Activated effector memory CD4-positive, alpha-beta T cell treated with Interleukin-2 at 50 U/mL for 16 hours (primary cell): ENCODE data around the gene CPE.
"Not testable (repeated sequence)": the region's sequence is repeated elsewhere in the genome, so short reads cannot be mapped to it uniquely, and the experiment has no call there.

Experiments used
- DNase-seq: peaks from one replicate; pipeline ENCODE4 v3.0.0-alpha.2; 2020

Gene CPE

DNA sequence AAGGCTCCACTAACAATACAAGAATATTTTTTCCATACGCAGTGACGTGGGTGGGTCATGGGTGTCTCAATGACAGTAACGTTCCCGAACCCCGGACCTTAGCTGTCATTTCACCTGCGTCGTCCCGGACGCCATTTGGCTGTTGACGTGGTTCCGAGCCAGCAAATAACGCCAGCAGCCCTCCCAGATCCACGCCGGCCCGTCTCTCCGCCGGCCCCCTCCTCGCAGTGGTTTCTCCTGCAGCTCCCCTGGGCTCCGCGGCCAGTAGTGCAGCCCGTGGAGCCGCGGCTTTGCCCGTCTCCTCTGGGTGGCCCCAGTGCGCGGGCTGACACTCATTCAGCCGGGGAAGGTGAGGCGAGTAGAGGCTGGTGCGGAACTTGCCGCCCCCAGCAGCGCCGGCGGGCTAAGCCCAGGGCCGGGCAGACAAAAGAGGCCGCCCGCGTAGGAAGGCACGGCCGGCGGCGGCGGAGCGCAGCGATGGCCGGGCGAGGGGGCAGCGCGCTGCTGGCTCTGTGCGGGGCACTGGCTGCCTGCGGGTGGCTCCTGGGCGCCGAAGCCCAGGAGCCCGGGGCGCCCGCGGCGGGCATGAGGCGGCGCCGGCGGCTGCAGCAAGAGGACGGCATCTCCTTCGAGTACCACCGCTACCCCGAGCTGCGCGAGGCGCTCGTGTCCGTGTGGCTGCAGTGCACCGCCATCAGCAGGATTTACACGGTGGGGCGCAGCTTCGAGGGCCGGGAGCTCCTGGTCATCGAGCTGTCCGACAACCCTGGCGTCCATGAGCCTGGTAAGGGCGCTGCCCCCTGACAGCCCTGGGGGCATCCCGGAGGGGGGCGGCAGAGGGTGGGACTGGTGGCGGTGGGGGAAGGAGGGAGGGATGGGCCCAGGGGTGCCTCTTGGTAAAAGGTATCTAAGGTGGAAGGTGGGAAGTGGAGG is at the start of gene CPE:
Gene CPE, plus strand, starts transcription at position 264 of the 933 bp plus-strand sequence. Its CDS starts 214 bp downstream, at position 478.
- peak; percentile 21 for DNase-seq

DNA sequence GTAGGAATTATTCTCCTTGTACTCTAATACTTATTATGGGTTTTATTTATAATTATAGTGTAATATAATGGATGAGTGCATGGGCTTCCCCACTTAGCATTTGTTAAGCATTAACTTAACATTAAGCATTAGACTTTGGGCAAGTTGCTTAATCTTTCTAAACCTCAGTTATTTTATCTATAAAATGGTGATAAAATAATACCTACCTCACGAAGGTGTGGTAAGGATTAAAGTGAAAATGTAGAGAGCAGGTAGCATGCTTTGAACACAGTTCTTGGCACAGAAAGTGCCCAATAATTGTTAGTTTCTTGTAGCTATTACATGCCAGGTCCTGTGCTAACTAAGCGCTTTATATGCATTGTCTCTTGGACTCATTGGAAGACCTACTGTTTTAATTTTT is 48.7 kb upstream of the CPE start:
- DNase-seq = no peak

DNA sequence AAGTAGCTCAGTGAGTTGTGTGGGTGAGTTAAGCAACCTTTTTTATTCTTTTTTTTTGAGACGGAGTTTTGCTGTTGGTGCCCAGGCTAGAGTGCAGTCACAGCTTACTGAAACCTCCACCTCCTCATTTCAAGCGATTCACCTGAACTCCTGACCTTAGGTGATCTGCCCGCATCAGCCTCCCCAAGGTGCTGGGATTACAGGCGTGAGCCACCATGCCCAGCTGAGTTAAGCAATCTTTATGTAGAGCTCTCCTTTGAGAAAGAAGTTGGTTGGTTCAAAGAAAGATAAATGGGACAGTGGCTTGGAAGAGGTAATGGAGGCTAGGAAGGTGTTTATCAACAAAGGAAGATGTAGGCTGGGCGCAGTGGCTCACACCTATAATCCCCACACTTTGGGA is 48.1 kb upstream of the CPE start:
- no peak for DNase-seq

DNA sequence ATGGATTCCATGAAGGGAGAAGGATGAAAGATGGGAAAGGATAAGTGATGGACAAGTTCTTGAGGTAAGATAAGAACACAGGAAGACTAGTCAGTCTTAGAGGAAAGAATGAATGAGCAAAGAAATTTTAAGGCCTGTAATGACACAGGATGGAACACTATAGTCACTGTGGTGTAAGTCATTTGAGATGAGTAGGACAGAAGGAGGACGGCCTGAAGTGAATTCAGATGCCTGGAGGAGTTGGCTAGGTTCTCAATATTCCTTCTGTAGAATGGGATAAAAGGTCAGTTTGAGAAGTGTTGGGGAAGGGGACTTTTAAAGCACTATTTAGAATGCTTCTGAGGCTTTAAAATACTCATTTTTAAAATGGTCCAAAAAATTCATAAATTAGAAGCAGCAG is 47.4 kb upstream of the CPE start:
- no peak for DNase-seq

DNA sequence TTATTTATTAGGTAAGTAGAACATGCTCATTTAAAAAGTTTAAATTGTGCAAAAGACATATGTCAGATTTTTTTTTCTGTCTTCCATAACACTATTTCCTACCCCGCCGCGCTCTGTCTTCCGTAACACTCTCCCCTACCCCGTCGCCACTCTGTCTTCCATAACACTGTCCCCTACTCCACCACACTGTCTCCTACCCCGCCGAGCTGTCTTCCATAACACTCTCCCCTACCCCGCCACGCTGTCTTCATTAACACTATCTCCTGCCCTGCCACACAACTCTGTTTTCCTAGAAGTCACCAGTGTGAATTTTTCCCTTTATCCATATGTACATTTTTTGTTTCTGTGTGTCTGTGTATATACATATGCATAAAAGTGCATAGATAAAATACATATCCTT is 47.0 kb upstream of the CPE start:
- DNase-seq = no peak

DNA sequence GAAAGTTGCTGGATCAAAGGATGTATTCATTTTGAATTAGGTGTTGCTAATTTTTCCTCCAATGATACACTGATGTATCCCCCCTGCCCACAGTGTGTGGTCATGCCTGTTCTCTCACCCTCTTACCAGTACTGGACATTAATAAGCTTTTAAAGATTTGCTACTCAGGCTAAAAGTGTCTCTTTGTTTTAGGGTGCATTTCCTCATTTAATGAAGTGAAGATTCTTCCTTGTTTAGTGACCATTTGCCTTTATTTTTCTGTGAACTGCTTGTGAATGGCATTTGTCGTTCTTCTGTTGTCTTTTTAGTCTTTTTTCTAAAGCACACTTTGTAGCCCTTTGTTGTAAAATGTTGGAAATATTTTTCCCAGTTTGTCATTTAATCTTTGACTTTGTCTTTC is 46.3 kb upstream of the CPE start:
- no peak for DNase-seq

DNA sequence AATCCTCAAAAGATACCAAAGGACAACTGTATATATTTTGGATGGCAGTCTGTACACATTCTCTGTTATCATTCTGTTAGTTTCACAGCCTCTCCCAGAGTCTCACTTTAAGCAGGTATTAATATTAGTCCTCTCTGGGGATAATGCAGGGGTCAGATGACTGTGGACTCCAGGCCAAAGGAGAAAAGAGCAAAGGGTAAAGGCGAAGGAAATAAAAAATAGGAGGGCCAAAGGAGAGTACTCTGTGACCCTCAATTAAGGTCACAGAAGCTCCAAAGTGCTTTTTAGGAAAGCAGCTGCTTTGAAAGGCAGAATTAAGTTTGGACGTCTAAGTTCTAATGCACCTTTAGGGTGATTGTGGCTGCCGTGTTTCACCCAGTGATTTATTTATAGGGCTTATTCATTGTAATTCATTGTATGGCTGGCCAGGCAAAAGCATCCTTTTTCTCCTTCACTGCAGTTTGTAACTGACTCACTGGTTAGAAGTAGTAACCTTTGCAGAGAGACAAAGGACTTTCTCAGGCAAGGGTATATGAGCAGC is 43.6 kb upstream of the CPE start:
- DNase-seq = no peak

DNA sequence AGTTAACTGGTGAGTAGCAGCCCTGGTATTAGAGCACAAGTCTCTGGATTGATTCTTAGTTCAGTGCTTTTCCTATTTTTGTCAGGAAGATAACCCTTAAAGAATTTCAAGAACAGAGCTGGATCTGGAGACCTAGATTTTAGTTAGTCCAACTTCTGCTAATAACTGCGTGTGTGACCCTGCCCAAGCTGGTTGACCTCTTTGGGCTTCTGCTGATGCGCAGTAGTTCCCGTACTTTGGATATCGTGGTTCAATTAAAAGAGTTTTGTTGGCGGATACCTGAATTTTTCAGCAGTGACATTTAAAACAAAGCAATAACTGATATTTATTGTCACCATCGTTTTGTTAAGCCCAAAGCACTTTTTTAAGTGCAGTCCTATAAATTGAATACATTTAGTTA is 42.1 kb upstream of the CPE start:
- DNase-seq = no peak

DNA sequence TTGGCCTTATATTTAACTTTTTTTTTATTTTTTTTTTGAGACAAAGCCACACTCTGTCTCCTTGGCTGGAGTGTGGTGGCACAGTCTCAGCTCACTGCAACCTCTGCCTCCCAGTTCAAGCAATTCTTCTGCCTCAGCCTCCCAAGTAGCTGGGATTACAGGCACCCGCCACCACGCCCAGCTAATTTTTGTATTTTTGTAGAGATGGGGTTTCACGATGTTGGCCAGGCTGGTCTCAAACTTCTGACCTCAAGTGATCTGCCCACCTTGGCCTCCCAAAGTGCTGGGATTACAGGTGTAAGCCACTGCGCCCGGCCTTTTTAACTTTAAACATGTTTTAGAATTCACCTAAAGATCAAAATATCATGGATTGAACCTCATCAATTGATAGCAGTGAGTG is 36.5 kb upstream of the CPE start:
- DNase-seq = not testable (repeated sequence)

DNA sequence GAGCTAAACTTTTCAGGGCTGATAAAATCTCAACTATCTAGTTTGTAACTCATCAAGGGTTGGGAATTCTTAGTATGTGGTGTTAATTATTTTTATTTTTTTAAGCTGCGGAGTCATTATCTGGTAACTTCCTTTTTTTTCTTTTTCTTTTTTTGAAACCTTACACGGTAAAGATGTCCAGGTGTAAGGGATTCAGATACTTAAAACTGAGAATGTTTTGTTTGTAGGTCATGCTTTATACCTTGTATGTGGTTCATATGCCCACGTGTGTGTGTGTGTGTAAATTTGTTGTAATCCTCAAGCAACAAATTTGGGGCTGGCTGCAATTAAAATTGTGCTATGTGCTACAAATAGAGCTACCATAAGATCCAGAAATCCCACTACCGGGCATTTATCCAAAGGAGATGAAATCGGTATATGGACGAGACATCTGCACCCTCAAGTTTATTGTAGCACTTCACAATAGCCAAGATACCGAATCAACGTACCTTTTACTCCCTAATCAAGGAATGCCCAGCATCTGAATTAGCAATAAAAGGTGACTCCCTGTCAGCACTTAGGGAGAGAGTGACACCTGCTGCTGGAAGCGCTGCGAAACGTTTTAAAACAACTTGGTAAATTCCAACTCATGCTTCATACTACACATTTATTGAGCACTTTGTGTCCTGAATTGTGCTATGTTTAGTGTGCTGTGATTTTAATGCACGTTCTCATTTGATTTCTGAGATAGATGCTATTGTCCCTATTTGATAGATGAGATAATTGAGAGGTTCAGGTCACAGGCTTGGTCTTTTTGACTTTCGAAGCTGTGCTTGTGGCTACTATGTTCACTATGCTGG is 35.2 kb upstream of the CPE start:
- no peak for DNase-seq

DNA sequence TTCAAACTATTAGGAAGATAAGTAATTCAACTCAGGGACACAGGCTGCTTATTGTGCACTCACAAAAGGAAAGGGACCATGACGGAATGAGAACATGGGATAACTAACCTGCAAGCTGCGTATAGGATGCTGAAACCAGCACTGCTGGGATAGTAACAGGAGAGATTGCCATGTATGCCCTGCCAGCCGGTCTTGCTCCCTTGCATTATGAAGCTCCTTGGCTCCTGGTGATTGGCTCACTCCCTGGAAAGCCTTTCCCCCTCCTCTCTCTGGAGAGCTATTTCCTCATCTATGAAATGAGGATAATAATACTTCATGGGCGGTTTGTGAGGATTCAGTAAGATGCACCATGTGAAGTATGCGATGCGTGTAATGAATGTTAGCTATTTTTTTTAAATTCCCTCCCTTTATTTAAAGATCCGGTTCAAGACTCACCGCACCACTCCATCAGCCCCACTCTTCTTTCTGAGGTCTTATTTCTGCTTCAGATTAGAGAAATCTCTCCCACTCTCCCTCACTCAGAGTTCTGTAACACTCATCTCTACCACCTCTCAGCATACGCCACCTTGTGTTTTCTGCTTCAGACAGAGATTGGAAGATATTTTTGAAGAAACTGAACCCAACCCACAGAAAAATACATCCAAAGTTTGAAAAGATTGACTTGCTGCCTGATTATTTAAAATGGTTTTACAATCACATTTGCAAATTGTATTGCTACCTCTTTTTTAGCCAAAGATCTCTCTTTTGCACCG is 33.0 kb upstream of the CPE start:
- DNase-seq = no peak

DNA sequence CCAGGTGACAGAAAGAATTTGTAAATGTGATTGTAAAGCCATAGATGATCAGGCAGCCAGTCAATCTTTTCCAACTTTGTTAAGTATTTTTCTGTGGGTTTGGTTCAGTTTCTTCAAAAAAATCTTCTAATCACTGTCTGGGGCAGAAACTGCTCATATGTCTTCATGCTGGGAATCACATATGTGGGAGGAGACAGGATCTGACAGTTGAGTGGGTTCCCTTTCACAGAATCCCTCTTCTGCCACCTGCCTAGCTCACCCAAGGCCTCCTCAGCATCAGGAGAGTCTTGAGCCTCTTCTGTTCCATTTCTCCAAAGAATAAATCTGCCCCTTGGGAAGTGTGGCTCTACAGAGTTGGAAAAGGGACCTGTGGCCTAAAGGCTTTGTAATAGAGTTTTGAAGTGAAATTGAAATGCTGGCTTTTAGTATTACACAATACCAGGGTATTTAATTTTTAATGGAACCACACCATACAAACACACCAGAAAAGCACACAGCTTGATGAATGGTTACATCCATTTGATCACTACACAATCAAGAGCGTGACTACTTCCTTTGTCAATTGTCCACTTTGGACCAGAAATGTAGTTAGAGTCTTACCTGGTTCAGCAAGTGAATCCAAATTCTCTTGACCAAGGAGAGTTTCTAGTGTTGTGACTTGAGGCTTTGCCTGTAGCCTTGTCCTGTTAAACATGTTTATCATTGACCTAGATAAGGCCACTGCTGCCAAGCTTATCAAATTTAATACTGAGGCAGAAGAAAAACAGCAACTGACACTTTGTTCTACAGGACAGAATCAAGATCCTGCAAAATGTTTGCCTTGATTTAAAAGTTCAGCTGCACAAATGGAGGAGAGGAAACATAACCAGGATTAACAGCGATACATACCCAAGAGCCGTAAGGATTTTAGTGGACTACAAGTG is 30.9 kb upstream of the CPE start:
- no peak for DNase-seq

DNA sequence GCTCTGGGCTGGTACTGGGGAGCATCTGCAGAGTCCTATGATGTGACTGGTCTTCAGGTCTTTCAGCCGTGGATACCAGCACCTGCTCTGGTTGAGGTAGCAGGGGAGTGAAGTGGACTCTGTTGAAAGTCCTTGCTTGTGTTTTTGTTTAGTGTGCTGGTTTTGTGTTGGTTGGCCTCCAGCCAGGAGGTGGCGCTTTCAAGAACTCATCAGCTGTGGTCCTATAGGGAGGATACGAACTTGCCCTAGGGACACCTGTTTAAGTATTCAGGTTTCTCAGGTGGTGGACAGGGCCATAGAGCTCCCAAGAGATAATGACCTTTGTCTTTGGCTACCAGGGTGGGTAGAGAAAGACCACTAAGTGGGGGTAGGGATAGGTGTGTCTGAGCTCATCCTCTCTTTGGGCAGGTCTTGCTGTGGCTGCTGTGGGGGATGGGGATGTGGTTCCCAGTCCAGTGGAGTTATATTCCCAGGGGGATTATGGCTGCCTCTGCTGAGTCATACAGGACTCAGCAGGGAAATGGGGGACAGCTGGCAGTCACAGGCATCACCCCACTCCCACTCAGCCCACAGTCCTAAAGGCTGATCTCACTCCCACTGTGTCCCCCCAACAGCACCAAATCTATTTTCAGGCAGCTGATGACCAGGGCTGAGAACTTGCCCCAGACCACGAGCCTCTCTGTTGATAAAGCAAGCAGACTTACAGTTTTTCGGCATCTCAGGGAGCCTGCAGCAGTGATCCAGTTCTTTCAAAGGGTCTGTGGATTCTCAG is 27.3 kb upstream of the CPE start:
- no peak for DNase-seq

DNA sequence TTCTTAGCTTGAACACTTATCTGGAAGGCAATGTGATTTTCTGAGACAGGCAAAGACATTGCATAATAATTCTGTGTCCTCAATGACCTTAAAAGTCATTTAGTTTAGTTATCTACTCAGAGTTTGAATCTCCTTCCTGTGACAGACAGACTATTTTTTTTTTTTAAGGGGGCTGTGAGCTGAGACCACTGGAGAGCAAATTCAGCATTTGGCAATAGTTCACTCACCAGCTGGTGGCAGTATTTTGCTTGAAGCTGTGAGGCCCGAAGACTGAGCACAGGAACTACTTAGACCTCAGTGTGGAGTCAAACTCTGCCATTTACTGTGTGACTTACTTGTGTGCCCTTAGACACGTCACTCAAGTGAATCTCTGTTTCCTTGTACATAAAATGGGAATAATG is 22.9 kb upstream of the CPE start:
- DNase-seq = no peak

DNA sequence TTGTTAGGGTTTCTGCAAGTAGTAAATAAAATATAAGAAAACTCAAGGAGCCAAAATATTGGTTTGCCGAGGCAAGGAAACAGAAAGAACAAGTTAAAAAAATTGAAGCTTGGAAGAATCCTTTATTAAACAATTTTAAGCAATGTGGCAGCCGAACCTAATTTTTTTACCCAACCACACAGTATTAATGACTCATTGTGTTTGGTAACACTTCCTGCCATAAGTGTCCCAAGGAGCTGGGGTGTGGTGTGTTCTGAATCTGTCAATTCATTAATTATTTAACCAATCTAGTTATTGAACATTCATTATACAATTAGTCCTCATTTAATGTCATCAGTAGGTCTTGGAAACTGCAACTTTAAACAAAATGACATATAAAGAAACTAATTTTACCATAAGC is 19.3 kb upstream of the CPE start:
- no peak for DNase-seq

DNA sequence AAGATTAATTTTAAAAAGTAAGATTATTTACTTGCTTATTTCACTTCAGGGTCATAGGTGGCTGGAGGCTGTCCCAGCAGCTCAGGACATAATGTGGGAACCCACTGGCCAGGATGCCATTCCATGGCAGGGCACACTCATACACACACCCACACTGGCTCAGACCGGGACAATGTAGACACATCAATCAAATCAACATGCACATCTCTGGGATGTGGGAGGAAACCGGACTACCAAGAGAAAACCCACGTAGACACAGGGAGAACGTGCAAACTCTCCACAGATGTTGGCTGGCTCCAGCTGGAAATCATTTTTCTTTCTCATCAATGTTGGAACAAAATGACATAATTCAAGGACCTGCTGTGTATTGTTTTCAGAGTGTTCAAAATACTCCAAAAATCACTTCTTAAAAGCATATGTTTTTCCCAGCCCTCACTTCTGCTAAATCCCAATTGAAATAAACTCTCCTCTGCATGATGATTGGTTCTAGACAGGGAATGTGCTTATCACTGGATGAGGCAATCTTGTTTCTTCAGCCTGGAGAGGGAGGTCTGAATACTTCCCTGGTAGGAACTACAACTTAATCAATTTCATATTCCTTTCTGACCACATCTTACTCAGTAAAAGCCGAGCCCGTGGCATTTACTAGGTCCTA is 18.6 kb upstream of the CPE start:
- no peak for DNase-seq

DNA sequence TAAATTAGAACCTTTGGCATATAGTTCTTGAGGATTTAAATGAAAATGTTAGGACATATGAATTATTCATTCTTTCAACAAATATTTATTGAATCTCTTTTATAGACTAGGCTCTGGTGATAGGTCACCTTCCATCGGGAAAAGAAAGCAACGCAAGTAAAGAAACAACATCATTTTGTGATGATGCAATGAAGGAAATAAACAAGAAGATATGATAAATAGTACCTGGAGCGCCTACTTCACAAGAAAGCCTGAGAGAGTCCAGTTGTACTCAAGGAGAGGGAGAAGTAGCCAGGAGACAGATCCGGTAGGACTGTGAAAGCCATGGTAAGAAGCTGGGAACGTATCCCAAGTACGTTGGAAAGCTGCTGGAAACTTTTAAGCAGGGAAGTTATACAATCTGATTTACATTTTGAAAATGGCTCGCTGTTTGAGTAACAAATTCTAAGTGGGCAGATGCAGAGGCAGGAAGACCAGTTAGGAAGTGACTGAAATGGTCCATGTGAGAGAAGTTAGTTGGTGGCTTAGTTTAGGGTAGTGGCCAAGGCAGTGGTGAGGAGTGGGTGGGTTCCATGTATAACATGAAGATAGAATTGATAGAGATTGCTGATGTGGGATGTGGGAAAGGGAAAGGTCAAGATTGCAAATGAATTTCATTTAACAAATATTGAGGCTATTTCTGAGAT is 17.7 kb upstream of the CPE start:
- no peak for DNase-seq

DNA sequence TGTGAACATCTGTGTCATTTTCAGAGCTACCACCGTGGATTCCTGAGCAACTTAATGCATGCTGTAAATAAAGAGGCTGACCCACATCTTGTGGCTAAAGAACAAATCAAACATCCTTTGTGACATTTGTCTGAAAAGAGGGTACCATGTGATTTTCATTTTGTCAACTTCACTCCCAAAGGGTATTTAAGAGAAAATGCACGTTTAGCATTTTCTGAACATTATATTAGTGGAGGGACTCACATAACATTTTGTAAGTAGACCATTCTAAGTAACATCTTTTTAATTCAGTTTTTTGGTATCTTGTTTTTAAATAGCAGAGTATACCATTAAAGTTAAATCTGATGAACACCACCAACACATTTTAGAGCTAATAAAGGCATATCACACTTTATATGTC is 17.0 kb upstream of the CPE start:
- no peak for DNase-seq

DNA sequence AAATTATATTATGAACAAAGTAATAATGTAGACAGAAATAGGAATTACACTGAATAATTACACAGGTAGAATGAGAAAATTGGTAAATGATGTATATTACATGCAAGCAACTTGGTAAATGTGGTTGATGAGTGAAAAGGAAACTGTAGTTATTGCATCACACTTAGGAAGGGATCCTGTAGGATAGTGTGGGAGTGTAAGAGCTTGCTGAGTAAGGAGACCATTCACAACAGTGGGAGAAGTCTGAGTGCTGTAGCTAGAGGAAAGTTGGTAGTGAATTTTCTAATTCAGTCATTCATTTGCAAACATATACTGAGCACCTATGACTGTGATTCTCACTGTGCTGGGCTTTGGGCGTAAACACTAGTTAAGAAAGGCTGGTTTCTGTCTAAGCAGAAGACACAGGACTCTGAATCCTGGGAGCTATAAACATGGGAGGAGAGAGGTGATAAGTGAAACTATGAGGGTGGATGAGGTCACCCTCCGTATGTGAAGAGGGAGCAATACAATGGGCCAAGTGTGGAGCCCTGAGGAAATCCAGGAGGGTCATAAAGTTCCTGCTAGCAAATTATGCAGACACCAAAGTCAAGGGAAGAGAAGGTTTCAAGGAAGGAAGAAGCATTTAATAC is 14.2 kb upstream of the CPE start:
- DNase-seq = no peak
